Measurements from ENCODE around the gene NBAS. TPM values are rescaled to one million over a fixed set of nuclear protein-coding genes. Genes with fewer than 3 reads are reported as not detected.

Gene NBAS
- total and polyA plus RNA-seq, 2 experiments from 2014 or later = 21.2 to 51.8 TPM

DNA sequence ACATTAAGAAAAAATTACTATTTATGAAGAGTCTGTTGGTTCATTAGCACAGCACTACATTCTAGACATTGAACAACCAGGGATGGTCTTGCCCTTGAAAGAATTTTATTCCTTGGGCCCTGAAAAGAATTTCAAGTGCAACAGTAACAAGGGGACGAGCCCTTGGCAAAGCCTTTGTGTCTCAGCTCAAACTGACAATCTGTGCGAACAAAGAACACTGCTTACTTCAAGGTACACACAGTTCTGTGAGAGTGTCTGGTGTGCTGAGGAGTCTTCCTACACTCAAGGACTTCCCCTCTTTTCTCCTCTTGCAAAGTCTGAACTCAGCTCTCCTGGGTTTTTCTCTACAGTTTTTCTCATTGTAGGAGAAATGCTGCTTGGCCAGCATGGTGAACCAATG is 373.4 kb downstream of the NBAS start:
- Histone ChIP-seq H3K9me2 (ENCODE audit: insufficient read depth) (no peaks in the 10 kb centered on the region), H4K20me1 (ENCODE audit: insufficient read depth) (no peaks in the 10 kb centered on the region), H3K4me1 (ENCODE audit: insufficient read depth) (no peaks in the 10 kb centered on the region), H3K9me3 (ENCODE audit: low read depth) (no peaks in the 10 kb centered on the region), H3K27ac (no peak overlapping the region), H3K79me2 (ENCODE audit: insufficient read depth) (no peaks in the 10 kb centered on the region), H3K4me2 (ENCODE audit: unreplicated experiment) (no peak overlapping the region), H3K4me3 (no peak overlapping the region), H3K36me3 (ENCODE audit: low read depth) (peaks cover 15% of the 10 kb centered on the region; the same call in 1 of the 2 replicates), H3K27me3 (replicated peaks; ENCODE audit: insufficient read depth) (no peaks in the 10 kb centered on the region), H3F3A (ENCODE audit: insufficient read depth) (no peaks in the 10 kb centered on the region), H2AFZ (no peak overlapping the region), H3K9ac (no peak overlapping the region)
- WGBS, 2 experiments (ENCODE audit: low coverage in 1 of 2, low lambda C conversion rate in 2 of 2, missing lambda C conversion rate in 2 of 2) = 97 to 98% methylated on average over 2 of the region's 2 CpGs
- no peak for DNase-seq
- TF ChIP-seq EZH2 (IDR thresholded peaks at IDR 0.05; ENCODE audit: insufficient read depth, poor library complexity, severe bottlenecking) = no peak
- TF ChIP-seq EZH2phosphoT487 (IDR thresholded peaks at IDR 0.05; ENCODE audit: insufficient read depth, low read depth) = no peak
- in situ Hi-C loops (cut with MboI) = no loop called here

- no peaks in the 10 kb centered on the region for H3K9me2 ChIP-seq (ENCODE audit: insufficient read depth)
- H3K27me3 ChIP-seq (replicated peaks; ENCODE audit: insufficient read depth) = no peaks in the 10 kb centered on the region
- no peak overlapping the region for H3K4me2 ChIP-seq (ENCODE audit: unreplicated experiment)
- no peak overlapping the region for H3K9ac ChIP-seq
- H3K4me3 ChIP-seq = no peak overlapping the region
- H3K9me3 ChIP-seq (ENCODE audit: low read depth) = no peaks in the 10 kb centered on the region
- 96 to 98% methylated on average over 2 of the region's 2 CpGs for WGBS, 2 experiments (ENCODE audit: low coverage in 1 of 2, low lambda C conversion rate in 2 of 2, missing lambda C conversion rate in 2 of 2)
- in situ Hi-C loops (cut with MboI) = no loop called here
- peaks cover 15% of the 10 kb centered on the region; the same call in 1 of the 2 replicates for H3K36me3 ChIP-seq (ENCODE audit: low read depth)
- H4K20me1 ChIP-seq (ENCODE audit: insufficient read depth) = no peaks in the 10 kb centered on the region
- no peak for TF ChIP-seq EZH2 (IDR thresholded peaks at IDR 0.05; ENCODE audit: insufficient read depth, poor library complexity, severe bottlenecking)
- no peak for TF ChIP-seq EZH2phosphoT487 (IDR thresholded peaks at IDR 0.05; ENCODE audit: insufficient read depth, low read depth)
- H3K4me1 ChIP-seq (ENCODE audit: insufficient read depth) = no peaks in the 10 kb centered on the region
- no peak overlapping the region for H2AFZ ChIP-seq
- H3K79me2 ChIP-seq (ENCODE audit: insufficient read depth) = no peaks in the 10 kb centered on the region
- H3F3A ChIP-seq (ENCODE audit: insufficient read depth) = no peaks in the 10 kb centered on the region
- no peak for DNase-seq
- no peak overlapping the region for H3K27ac ChIP-seq
Measured at GRCh38 chr2:15186118-15186517, 375.0 kb downstream of the NBAS start.

GRCh38 chr2:15184491-15184890 is 376.6 kb downstream of the NBAS start:
- in situ Hi-C loops (cut with MboI) = no loop called here

GRCh38 chr2:15182275-15182674 is 378.9 kb downstream of the NBAS start:
- Histone ChIP-seq H3K27ac (no peak overlapping the region), H3K9me3 (ENCODE audit: low read depth) (no peaks in the 10 kb centered on the region), H2AFZ (no peak overlapping the region), H3K27me3 (replicated peaks; ENCODE audit: insufficient read depth) (no peaks in the 10 kb centered on the region), H3F3A (ENCODE audit: insufficient read depth) (no peaks in the 10 kb centered on the region), H4K20me1 (ENCODE audit: insufficient read depth) (no peaks in the 10 kb centered on the region), H3K79me2 (ENCODE audit: insufficient read depth) (no peaks in the 10 kb centered on the region), H3K36me3 (ENCODE audit: low read depth) (0 out of 2 replicates have a peak, but pooled peaks cover 7% of the 10 kb centered on the region), H3K4me3 (no peak overlapping the region), H3K9ac (no peak overlapping the region), H3K4me2 (ENCODE audit: unreplicated experiment) (no peak overlapping the region), H3K4me1 (ENCODE audit: insufficient read depth) (peaks cover 3% of the 10 kb centered on the region; the same call in 1 of the 2 replicates), H3K9me2 (ENCODE audit: insufficient read depth) (no peaks in the 10 kb centered on the region)
- DNase-seq = no peak
- 96 to 98% methylated on average over 5 of the region's 5 CpGs for WGBS, 2 experiments (ENCODE audit: low coverage in 1 of 2, low lambda C conversion rate in 2 of 2, missing lambda C conversion rate in 2 of 2)
- TF ChIP-seq EZH2phosphoT487 (IDR thresholded peaks at IDR 0.05; ENCODE audit: insufficient read depth, low read depth) (no peak), EZH2 (IDR thresholded peaks at IDR 0.05; ENCODE audit: insufficient read depth, poor library complexity, severe bottlenecking) (no peak)
- in situ Hi-C loops (cut with MboI) = no loop called here

More at GRCh38 chr2:15184491-15184890, 376.6 kb downstream of the NBAS start:
- Histone ChIP-seq H3K36me3 (ENCODE audit: low read depth) (peaks cover 15% of the 10 kb centered on the region; the same call in 1 of the 2 replicates), H4K20me1 (ENCODE audit: insufficient read depth) (no peaks in the 10 kb centered on the region), H3K4me3 (no peak overlapping the region), H3K4me2 (ENCODE audit: unreplicated experiment) (no peak overlapping the region), H3K9ac (no peak overlapping the region), H3F3A (ENCODE audit: insufficient read depth) (no peaks in the 10 kb centered on the region), H3K79me2 (ENCODE audit: insufficient read depth) (no peaks in the 10 kb centered on the region), H3K9me3 (ENCODE audit: low read depth) (no peaks in the 10 kb centered on the region), H3K27ac (no peak overlapping the region), H3K9me2 (ENCODE audit: insufficient read depth) (no peaks in the 10 kb centered on the region), H2AFZ (no peak overlapping the region), H3K4me1 (ENCODE audit: insufficient read depth) (no peaks in the 10 kb centered on the region), H3K27me3 (replicated peaks; ENCODE audit: insufficient read depth) (no peaks in the 10 kb centered on the region)
- TF ChIP-seq EZH2phosphoT487 (IDR thresholded peaks at IDR 0.05; ENCODE audit: insufficient read depth, low read depth) = no peak
- TF ChIP-seq EZH2 (IDR thresholded peaks at IDR 0.05; ENCODE audit: insufficient read depth, poor library complexity, severe bottlenecking) = no peak
- 96% methylated on average over 5 of the region's 5 CpGs for WGBS, 2 experiments (ENCODE audit: low coverage in 1 of 2, low lambda C conversion rate in 2 of 2, missing lambda C conversion rate in 2 of 2)
- no peak for DNase-seq

Data from GM23248 (cell line).